Fibroblast of the aortic adventitia (primary cell): ENCODE data around the gene BID. TPM values are rescaled to one million over a fixed set of nuclear protein-coding genes. Genes with fewer than 3 reads are reported as not detected.

Experiments
- DNase-seq: peaks from one replicate; pipeline ENCODE4 v3.0.0-alpha.2; 2010; ENCODE audit warnings: low read depth
- H3K4me3 ChIP-seq: 2 replicates; pipeline ENCODE4 v1.5.1; 2011; ENCODE audit warnings: low read depth, mild to moderate bottlenecking, control low read depth, low read length, moderate library complexity
- total RNA-seq: library from RNA; depleted of rRNA; stranded (reverse); fragments of >200 nt; gene quantifications from 2 replicates; pipeline ENCODE4 v1.2.3, GENCODE V29; 2012; ENCODE audit warnings: low replicate concordance
- TF ChIP-seq, protein P1 (sequence below): IDR thresholded peaks from 2 replicates; pipeline ENCODE4 v1.5.1; 2011; ENCODE audit warnings: mild to moderate bottlenecking, low read length, control low read depth, inconsistent platforms; ENCODE audit not compliant: insufficient read depth

The BID gene
- total RNA-seq, 1 donor, result 5.7 TPM

GRCh38 chr22:17753401-17753989, 20.8 kb downstream of the BID start:
- TF ChIP-seq, protein P1, sequence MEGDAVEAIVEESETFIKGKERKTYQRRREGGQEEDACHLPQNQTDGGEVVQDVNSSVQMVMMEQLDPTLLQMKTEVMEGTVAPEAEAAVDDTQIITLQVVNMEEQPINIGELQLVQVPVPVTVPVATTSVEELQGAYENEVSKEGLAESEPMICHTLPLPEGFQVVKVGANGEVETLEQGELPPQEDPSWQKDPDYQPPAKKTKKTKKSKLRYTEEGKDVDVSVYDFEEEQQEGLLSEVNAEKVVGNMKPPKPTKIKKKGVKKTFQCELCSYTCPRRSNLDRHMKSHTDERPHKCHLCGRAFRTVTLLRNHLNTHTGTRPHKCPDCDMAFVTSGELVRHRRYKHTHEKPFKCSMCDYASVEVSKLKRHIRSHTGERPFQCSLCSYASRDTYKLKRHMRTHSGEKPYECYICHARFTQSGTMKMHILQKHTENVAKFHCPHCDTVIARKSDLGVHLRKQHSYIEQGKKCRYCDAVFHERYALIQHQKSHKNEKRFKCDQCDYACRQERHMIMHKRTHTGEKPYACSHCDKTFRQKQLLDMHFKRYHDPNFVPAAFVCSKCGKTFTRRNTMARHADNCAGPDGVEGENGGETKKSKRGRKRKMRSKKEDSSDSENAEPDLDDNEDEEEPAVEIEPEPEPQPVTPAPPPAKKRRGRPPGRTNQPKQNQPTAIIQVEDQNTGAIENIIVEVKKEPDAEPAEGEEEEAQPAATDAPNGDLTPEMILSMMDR, result no peak
- no peak for DNase-seq
- H3K4me3 ChIP-seq, result no peak overlapping the region

DNA sequence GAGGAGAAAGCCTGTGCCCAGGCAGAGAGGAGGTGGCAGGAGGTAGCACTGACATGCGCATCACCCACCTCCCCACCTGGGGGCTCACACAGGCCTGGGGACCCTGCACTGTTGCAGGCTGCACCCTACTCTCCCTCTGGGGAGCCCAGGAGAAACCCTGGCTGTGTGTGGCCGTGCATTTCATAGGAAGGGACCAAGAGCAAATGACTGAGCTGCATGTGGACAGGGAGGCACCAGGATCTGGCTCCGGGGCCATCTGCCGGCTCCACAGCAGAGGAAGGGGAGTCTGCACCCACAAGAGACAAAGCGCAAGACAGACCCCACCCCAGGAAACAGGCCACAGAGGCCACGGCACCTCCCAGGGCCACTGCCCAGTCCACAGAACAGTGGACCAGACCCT, 22.7 kb downstream of the BID start:
- DNase-seq, result no peak
- TF ChIP-seq, protein P1, result no peak
- no peak overlapping the region for H3K4me3 ChIP-seq

GRCh38 chr22:17749605-17750395, 24.5 kb downstream of the BID start:
- DNase-seq, result no peak
- TF ChIP-seq, protein P1, result no peak

DNA sequence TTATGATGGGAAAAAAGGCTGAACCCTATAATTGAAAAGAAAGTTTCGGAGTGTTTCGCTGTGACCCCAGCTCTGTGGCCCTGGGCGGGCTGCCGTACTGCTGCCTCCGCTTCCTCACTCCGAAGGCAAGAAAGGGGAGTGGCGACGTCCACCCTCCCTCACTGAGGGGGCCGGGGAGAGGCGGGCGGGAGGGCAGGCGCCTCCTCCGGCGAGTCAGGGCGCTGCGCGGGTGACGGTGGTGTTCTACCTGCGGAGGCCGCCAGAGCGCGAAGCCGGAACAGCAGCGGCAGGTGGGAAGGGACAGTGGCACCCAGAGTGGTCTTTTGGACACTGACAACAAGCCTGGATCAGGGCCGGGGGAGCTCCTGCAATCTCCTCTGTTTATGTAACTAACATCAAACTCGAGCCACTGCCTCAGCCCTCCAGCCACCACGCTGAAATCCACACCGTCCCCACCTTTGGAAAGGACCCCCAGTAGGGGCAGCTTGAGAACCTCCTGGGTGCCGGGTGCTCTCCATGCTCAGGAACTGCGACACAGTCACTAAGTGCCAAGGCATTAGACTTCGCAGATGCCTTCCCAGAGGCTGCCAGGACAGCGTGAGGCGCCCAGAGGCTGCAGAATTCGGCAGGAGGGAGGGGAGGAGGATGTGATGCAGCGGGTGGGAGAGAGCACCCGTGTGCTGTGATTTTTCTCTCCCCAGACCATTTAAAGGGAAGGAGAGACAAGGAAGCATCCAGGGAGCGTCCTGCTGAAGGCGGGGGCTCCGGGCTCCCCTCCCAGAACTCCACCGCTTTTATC, 25.5 kb downstream of the BID start:
- TF ChIP-seq, protein P1, result no peak
- H3K4me3 ChIP-seq, result no peak overlapping the region
- DNase-seq, result no peak

More at GRCh38 chr22:17749605-17750395, 24.5 kb downstream of the BID start:
- H3K4me3 ChIP-seq, result no peak overlapping the region

DNA sequence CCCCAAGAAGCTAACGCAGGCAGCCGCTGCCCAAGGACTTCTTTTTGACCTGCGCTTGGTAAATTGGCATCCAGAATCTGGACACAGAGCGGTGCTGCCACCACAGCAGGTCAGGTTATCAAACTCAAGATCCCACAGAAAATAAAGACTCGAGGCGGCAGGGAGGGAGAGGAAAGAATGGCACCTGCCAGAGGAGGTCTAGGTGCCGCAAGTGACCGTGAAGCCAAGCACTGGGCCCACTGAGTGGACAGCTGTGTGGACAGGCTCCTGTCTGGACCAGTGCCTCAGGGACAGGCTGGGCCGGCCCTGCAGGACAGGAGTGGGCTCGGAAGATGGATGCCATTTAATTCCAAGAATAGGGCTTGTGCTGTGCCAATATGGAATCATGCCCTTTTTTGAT, 27.4 kb downstream of the BID start:
- DNase-seq, result no peak
- TF ChIP-seq, protein P1, result no peak

DNA sequence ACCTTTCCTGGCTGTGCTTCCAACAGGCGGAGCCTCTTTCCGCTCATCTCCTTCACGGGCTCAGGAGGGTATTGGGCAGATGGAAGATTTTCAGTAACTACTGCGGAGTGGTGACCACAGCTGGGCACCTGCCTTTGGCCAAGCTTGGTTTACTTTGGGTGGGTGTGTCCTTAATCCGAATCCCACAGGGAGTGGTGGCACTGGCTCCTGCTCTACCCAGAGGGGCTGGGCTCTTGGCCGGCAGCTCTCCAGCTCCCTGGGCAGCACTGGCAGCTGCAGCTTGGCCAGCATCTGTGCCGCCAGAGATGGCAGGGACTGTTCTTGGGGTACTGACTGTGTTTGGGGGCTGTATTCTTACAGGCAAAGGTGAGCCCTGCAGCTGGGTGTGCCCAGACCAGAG, 29.8 kb downstream of the BID start:
- TF ChIP-seq, protein P1, result no peak
- no peak for DNase-seq
- H3K4me3 ChIP-seq, result no peak overlapping the region

More for the DNA sequence above, 27.4 kb downstream of the BID start:
- H3K4me3 ChIP-seq, result no peak overlapping the region
